HG03175 (cell line): ENCODE measurements around the gene C21orf58.

Experiments
- ATAC-seq: cut with Tn5 transposase; IDR thresholded peaks from one replicate; pipeline ENCODE4 v1.9.1; 2021; ENCODE audit warnings: mild to moderate bottlenecking, moderate library complexity; ENCODE audit not compliant: unreplicated experiment

C21orf58 gene

DNA sequence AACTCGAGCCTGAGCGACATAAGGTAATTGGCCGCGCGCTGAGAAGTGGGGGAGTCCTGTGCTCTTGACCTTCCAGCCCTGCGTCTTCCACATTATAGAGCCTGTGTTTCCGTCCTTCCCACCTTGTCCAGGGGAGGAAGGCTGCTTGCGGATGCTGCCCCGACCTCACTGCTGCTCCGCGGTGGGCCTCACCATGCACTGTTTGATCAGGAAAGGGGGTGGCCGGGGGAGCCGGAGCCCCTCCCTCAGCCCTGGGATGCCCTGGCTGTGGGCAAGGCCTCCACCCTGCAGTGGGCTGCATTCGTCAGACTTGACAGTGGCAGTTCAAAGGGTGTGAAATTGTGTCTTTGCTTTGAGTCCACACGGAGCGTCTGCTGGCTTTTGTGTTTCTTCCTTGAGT lies 30.4 kb upstream of the C21orf58 start:
- no peak for ATAC-seq

DNA sequence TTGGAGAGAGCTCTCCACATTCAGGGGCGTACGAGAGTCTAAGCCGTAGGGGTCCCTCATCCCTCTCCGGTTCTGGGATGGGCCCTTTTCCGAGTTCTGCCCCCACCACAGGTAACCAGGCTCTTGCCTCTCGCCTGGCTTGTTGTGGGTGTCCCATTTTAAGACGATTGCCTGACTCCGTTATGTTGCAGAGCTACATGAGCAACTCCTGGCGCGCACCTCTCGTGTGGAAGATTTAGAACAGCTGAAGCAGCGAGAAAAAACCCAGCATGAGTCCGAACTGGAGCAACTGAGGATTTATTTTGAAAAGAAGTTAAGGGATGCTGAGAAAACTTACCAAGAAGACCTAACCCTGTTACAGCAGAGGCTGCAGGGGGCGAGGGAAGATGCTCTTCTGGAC lies 29.2 kb upstream of the C21orf58 start:
- no peak for ATAC-seq

DNA sequence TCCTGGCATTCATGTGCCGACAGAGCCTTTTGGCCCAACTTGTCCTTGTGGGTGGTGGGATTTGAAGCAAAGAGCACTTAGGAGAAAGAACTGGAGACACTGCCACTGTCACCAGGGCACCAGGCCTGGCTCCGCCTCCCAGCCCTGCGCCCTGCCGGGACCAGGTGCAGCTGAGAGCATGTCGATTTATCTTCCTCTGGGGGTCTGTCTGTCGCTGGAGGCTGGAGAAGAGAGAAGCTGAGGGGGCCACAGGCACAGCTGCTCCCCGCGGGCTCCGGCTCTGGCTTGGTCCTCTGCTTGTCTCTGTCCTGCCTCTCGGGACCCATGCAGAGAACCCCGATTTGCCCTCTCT lies 28.5 kb upstream of the C21orf58 start:
- ATAC-seq = no peak

DNA sequence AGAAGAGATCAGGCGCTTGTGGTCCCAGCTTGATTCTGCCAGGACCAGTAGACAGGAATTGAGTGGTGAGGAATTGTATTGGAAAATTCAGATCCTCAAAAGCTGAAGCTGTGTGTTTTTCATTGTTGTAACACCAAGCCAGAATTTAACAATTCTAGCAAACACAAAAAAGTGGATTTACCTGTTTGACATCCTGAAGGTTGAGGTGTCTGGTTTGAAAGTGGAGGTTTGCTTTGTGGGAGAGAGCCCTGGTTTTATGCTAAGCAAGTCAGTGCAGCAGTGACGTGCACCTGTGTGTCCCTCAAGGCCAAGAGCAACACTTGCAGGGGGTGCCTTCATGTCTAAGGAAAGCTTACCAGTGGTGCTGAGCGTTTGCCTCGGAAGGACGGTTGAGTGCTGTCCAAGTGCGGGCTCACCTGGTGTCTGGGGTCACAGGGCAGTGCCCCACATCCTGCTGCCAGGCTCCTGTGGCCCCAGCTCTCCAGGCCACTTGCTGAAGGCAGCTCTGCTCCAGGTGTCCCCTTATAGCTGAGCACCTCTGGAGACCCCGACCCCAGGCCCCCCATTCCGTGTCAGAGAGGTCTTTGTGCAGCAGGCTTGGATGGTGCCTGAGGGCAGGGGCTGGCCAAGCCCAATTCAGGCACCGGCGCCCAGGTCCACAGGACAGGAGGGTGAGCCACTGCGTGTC lies 27.9 kb upstream of the C21orf58 start:
- no peak for ATAC-seq

DNA sequence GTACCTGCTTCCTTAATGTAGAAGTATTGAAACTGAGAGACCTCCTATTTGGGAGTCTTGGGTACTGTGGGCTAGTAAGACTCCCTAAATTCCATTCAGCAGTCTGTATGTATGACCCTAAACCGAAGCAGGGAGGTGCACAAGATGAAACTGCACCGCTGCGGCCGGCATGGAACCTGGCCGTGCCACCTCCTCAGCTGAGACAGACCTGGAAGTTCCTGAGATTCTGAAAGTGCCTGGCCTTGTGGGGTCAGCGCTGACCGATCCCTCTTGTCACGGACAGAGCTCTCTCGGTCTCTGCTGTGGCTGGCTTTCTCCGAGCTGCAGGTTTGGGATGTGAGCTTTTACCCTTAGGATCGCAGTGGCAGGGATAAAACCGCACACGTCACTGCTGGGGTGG lies 27.3 kb upstream of the C21orf58 start:
- ATAC-seq = no peak

DNA sequence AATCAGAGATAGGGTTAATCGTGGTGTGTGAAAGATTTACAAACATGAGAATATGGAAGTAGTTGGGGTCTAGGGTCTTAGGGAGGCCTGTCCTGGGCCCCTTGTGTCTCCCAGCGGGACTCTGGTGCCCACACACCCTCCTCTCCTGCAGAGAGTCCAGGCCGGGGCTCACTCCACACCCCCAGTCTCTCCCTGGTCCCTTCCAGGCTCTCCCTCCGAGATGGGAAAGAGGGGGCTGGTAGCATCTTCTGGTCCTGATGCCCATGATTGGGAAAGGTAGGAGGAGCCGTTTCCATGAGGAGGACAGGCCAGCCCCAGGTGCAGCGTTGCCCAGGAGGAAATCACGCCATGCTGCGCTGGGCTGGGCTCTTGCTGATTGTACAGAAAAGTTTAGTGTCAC lies 26.9 kb upstream of the C21orf58 start:
- no peak for ATAC-seq

DNA sequence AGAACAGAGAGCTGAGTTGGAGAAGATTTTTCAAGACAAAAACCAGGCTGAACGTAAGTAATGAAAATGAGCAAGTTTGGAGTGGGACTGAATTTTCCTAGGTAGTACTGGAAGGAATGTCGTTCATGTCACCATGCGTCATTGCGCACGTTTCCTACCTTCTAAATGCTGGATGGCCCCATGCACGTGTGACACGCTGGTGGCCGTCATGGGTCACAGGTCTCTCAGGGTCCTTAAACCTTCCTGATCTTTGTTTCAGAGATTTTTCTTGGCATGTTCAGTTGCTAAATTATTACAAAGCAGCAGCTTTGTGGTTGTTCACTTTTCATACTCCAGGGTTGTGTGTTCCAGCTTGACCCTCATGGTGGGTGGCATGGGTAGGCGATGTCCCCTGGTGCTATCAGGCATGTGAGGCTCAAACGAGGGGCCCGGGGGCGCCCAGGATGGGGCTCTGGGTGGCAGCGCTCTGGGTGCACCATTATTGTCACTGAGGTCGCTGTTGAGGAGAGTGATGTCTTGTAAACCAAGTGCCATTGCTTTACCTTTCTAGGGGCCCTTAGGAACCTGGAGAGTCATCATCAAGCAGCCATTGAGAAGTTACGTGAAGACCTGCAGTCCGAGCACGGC lies 25.6 kb upstream of the C21orf58 start:
- ATAC-seq = no peak

DNA sequence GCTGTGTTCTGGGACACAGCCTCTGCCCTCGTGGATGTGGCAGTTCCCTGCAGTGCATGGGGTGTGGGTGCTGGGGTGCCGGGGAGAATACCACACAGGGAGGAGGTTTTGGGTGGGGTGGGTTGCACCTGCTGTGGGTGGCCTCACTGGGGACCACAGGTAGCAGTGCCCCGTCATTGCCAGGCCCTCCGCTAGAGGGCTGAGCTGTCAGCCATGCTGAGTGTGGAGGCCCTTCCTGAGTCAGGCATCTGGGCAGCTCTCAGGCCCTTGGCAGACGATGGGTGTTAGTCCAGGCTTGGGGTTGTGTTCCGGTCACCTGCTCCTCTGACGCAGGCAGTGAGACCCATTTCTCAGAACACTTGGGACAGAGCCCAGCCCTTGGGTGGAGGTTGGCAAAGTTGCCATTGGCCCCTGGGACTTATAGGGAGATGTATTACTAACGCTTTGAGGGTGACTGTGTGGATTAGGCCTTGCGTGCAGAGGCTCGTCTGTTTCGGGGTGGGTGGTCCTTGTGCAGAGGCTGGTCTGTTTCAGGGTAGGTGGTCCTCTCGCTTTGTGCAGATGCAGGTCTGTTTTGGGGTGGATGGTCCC lies 24.2 kb upstream of the C21orf58 start:
- ATAC-seq = no peak

DNA sequence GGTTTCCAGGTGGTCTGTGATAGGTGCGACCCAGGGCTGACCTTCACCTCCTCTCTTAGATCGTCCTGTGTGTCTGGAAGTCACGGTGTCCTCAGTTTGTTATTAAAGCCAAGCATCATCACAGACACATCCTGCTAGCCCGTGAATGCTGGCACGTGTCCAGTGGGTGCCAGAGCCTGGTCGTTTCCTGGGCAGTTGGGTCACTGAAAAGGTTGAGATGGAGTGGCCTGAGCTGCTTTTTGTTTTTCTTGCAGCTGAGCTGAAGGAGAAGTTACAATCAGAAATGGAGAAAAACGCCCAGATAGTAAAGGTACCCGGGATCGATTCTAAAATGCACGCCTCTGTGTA lies 23.5 kb upstream of the C21orf58 start:
- ATAC-seq = no peak

DNA sequence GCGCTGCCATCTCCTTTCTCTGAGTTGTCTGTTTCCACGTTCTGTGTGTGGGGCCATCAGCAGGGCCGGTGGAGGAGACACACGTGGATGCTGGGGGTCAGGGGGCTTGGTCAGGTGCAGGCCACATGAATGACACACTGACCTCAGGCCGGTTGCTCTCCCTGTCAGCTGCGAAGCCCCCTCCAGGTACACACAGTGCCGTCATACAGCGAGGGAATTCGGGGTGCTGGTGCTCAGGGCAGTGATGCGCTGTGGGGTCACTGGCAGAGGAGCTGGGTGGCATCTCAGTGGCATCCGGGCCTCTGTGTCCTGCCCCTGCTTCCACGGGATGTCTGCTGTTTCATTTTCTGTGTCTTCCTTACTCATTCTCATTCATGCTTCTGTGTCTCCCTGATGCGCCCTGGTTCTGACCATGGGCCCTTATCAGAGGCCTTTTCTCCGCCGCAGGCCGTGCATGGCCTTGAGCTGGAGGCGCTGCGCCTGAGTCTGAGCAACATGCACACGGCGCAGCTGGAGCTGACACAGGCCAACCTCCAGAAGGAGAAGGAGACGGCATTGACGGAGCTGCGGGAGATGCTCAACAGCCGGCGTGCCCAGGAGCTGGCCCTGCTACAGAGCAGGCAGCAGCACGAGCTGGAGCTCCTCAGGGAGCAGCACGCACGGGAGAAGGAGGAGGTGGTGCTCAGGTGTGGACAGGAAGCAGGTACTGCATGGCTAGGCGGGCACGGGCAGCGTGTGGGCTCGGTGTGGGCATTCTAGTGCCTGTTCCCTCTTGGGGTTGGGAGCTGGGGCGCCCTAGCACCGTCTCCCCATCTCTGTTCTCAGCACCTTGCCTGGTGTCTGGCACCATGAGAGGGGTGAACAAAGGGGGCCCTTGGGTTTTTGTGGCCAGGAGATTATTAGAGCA lies 22.9 kb upstream of the C21orf58 start:
- ATAC-seq = no peak

DNA sequence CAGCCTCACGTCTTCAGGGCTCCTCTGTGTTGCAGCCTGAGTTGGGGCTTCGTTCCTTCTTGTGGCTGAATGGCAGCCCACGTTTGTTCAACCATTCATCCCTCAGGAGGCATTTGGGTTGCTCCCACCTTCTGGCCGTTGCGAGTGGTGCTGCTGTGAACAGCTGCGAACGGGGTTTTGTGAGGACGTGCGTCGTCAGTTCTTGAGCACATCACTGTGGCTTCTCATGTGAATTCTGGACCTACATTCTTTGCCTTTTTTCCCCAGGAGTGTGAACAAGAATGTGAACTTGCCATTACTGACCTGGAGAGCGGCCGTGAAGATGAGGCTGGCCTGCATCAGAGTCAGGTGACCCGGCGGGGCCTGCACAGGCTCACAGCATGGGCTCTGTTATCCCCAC lies 22.2 kb upstream of the C21orf58 start:
- no peak for ATAC-seq

DNA sequence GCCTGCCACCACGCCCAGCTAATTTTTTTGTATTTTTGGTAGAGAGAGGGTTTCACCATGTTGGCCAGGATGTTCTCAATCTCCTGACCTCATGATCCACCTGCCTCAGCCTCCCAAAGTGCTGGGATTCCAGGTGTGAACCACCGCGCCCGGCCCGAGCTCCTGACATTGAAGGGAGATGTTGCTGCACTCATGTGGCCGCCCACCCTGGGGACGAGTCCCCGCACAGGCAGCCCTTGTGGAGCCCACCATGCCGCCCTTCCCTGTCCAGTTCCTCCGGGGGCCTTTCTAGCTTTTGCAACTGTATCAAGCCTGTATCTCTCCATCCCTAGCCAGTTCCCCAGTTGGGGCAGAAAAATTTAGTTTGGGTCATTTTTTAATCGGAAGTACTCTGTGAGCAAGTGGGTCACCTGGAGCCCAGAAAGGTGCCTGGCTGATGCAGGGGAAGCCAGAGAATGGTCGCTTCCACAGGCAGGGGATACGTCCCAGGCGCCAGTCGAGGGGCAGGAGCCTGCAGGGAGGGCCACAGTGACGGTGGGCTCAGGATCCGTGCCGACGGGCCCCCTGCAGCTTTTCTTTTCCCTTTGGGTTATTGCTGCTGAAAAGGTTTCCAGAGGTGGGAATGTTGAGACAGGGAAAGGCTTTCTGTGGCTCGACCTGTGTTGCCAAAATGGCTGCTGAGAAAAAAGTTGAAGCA lies 20.7 kb upstream of the C21orf58 start:
- no peak for ATAC-seq

DNA sequence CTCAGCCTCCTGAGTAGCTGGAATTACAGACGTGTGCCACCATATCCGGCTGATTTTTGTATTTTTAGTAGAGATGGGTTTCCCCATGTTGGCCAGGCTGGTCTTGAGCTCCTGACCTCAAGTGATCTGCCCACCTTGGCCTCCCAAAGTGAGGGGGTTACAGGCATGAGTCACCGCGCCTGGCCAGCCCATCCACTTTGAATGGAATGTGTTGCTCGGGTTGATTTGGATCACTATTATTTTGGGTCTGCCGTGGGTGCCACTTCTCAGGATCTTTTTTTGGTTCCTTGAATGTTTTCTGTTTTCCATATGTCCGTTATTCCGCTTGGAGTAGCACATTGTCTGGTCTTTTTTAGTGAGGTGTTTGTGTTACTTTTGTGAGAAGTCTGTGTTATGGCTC lies 17.3 kb upstream of the C21orf58 start:
- ATAC-seq = no peak

DNA sequence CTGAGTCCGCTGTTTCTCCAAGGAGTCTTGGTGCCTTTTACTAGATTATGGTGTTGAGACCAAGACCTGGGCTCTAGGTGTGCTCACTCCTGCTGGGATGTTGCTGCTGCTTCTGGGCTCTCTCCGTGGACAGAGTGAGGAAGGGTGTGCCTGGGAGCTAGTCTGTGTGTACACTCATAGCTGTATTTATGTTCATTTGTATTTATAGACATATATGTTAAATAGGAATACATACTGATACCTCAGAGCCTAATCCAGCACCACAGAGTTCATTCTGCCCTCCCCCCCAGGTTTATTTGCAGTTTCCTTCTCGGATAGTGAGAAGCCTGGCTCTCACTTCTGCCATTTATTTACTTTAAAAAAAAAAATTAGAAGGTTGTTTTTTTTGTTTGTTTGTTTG lies 12.9 kb upstream of the C21orf58 start:
- ATAC-seq = no peak

DNA sequence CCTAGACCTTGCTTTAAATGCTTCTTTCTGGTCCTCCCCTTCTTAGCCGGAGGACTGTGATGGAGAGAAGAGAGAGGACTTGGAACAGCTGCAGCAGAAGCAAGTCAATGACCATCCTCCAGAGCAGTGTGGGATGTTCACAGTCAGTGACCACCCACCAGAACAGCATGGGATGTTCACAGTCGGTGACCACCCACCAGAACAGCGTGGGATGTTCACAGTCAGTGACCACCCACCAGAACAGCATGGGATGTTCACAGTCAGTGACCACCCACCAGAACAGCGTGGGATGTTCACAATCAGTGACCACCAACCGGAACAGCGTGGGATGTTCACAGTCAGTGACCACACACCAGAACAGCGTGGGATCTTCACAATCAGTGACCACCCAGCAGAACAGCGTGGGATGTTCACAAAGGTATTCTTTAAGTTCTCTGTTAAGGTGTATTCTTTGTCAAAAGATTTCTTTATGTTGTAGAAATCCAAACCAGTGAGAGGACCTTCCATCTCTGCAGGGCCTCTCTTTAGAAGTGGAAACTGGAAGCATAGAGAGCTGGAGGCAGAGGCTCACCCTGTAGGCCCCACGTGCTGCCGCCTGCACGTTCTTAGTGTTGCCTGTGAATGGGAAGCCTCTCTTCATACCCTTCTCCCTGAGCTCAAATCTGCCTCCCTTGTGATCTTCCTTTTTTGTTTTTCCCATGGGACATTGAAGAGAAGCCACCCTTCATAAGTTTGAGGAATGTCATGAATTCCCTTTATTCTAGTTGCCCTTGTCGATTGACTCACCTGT lies 10.9 kb upstream of the C21orf58 start:
- no peak for ATAC-seq

DNA sequence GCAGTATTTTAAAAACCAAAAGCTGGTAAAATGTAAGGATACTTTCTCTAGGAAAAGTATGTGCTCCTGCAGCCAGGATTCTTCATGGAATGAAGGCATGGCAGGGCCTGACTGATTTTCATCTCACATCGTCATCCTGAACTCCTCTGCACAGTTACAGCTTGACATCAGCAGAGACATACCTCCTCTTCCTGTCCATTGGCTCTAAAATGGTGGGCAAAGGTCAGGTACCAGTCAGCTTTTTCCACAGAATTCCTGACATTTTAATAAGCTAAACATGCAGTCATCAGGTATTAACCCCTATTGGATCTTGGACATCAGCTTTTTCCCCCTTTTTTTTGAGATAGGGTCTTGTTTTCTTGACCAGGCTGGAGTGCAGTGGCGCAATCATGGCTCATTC lies 6.1 kb upstream of the C21orf58 start:
- no peak for ATAC-seq

DNA sequence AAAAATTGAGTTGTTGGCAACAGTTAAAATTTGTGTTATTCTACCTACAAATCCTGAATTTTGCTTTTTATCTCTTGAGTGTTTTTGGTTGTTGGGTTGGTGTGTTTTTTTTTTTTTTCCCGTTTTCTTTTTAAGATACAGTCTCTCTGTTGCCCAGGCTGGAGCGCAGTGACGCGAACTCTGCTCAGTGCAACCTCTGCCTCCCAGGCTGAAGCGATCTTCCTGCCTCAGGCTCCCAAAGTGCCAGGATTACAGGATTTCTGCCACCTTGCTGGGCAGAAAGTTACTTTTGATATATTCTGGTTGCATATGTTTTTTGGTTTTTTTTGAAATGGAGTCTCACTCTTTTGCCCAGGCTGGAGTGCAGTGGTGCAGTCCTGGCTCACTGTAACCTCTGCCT lies 4.5 kb upstream of the C21orf58 start:
- no peak for ATAC-seq

DNA sequence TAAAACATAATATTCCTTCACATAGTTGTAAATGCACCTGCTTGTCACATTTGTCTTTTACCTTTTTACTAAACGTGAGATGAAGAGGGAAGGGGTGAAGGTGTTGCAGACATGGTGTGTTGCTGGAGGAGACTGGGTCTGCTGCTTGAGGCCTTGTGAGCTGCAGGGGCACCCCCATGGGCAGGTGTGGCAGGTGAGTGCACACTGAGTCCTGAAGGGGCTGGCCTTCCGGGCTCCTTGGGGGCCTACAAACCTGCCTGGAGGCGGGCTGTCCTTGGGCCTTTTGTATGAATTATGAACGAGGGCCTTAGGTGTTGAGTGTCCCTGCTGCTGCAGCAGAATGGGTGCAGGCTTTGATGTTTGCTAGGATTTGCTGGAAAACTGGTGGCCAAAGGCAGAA lies 4.0 kb upstream of the C21orf58 start:
- ATAC-seq = no peak

DNA sequence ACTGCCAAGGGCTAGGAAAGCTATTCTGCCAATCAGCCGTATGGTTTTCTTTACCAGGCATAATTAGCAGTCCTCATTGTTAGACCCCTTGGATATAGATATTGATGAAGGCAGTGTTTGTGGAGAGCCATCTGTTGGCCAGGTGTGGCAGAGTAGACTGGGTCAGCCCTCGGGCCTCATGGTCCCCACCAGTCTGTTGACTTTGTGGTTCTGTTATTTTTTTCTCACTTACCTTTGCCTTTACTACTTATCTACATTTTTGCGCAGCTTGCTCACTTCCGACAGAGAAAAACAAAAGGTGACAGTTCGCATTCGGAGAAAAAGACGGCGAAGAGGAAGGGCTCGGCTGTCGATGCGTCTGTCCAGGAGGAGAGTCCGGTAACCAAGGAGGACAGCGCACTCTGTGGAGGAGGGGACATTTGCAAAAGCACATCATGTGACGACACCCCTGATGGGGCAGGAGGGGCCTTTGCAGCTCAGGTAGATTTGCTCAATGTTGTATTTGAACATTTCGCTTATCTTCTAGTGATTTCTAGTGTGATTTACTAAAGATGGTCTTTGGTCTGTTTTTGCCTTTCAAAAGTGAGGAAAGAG lies 2.5 kb upstream of the C21orf58 start:
- no peak for ATAC-seq
